Measurements from ENCODE around the gene C20orf96.

C20orf96 gene

DNA sequence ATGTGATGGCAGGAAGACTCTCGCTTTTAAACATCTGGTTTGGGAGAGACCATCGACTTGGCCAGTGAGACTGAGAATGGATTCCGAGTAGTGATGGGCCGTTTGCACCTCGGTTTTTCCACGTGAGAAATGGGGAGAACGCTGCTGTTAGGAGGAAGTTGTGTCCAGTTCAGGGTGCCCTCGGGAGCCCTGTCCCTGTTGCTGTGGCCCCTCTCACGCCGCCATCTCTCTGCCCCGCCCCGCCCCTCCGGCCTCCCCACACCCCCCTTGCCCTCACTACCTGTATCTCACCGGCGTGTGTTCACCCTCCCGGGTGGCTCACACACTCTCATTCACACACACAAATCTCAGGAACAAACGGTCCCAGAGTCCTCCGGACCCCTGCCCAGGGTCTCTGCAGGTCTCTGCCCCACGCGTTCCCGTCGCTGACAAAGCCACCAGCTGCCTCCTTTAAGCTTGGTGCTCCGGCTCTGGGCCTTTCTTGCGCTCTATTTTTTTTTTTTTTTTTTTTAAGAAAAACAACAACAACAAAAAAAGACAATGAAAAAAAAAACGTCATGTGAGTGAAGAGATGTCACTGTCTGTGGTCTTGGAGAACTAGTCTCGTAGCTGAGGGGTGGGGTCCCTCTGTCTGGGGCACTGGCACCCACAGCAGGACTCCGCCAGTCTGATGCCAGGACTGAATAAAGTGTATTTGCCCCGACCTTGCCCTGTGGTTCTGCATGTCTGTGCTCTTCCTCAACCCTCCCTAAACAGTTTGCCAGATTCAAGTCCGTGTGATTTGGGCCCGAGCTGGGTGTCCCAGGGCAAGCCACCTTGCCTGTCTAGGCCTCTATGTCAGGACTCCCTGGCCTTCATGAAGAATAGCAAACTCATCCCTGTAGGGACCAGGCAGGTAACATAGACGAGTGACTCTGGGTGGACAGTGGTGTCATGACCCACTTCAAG, 37.8 kb upstream of the C20orf96 start:
- TF ChIP-seq, protein P1, sequence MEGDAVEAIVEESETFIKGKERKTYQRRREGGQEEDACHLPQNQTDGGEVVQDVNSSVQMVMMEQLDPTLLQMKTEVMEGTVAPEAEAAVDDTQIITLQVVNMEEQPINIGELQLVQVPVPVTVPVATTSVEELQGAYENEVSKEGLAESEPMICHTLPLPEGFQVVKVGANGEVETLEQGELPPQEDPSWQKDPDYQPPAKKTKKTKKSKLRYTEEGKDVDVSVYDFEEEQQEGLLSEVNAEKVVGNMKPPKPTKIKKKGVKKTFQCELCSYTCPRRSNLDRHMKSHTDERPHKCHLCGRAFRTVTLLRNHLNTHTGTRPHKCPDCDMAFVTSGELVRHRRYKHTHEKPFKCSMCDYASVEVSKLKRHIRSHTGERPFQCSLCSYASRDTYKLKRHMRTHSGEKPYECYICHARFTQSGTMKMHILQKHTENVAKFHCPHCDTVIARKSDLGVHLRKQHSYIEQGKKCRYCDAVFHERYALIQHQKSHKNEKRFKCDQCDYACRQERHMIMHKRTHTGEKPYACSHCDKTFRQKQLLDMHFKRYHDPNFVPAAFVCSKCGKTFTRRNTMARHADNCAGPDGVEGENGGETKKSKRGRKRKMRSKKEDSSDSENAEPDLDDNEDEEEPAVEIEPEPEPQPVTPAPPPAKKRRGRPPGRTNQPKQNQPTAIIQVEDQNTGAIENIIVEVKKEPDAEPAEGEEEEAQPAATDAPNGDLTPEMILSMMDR (IDR thresholded peaks at IDR 0.05; ENCODE audit: insufficient read depth, missing control alignments) = no peak
- FAIRE-seq = no peak
- no peak for DNase-seq (ENCODE audit: insufficient read length, low spot score)

DNA sequence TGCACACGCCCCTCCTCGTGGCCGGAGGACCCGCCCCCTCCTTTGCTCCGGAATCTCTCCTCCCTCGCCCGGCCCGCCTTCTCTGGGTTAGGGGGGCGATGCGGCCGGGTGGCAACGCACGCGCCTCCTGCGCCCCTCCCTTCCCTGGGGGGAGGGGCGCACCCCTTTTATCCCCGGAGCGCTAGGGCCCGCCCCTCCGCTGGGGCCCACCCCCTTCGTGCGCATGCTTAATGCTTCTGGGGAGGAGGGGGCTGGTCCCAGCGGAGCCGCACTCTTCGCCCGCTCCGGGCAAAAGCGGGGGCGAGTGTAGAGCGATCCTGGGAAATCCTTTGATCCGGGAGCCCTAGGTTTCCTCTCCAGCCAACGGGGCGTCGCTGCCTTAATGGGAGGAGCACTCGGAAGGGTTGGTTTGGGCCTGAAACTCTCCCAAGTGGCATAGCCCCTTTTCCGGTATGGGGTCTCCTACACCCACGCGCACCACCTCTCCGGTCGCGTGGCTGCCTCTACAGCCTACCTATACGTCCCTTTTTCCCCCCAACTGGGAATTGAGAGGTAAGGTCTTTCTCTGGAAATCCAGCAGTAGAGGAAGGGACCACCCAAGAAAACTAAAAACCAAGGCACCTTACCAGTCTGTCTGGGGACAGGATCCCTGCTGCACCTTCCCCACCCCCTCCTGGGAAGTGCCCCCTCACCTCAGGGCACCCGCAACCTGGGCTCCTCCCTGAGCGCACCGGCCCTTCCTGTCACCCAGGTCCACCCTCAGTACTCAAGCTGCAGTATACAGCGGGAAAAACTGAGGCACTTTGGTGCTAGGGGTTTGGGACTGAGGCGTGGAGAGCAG, 36.9 kb upstream of the C20orf96 start:
- TF ChIP-seq, protein P1 (IDR thresholded peaks at IDR 0.05; ENCODE audit: insufficient read depth, missing control alignments) = no peak
- FAIRE-seq (no peak), DNase-seq (ENCODE audit: insufficient read length, low spot score) (no peak)

DNA sequence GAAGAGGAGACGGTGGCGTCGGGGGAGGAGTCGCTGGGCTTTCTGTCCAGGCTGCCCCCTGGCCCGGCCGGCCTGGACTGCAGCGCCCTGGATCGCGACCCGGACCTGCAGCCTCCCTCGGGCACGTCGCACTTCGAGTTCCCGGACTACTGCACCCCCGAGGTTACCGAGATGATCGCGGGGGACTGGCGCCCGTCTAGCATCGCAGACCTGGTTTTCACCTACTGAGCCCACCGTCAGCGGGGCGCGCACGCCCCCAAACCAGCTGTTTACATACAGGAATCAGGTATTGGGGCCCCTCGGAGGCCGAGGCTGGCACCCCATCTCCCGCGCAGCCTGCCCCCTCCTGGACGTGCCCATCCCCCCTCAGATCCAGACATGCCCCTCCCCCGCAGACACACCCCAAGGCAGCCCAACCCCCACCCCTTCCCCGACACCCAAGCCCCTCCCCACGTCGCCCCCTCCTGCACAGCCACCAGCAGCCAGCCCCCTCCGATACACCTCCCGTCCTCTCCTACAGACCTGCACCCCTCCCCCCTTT, 36.2 kb upstream of the C20orf96 start:
- TF ChIP-seq, protein P1 (IDR thresholded peaks at IDR 0.05; ENCODE audit: insufficient read depth, missing control alignments) = no peak
- DNase-seq (ENCODE audit: insufficient read length, low spot score) (no peak), FAIRE-seq (no peak)

DNA sequence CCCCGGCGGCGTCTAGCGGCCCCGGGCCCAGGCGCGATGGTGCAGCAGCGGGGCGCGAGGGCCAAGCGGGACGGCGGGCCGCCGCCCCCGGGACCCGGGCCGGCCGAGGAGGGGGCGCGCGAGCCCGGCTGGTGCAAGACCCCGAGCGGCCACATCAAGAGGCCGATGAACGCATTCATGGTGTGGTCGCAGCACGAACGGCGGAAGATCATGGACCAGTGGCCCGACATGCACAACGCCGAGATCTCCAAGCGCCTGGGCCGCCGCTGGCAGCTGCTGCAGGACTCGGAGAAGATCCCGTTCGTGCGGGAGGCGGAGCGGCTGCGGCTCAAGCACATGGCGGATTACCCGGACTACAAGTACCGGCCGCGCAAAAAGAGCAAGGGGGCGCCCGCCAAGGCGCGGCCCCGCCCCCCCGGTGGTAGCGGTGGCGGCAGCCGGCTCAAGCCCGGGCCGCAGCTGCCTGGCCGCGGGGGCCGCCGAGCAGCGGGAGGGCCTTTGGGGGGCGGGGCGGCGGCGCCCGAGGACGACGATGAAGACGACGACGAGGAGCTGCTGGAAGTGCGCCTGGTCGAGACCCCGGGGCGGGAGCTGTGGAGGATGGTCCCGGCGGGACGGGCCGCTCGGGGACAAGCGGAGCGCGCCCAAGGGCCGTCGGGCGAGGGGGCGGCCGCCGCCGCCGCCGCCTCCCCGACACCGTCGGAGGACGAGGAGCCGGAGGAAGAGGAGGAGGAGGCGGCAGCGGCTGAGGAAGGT, 35.5 kb upstream of the C20orf96 start:
- TF ChIP-seq, protein P1 (IDR thresholded peaks at IDR 0.05; ENCODE audit: insufficient read depth, missing control alignments) = no peak
- FAIRE-seq (no peak), DNase-seq (ENCODE audit: insufficient read length, low spot score) (no peak)

DNA sequence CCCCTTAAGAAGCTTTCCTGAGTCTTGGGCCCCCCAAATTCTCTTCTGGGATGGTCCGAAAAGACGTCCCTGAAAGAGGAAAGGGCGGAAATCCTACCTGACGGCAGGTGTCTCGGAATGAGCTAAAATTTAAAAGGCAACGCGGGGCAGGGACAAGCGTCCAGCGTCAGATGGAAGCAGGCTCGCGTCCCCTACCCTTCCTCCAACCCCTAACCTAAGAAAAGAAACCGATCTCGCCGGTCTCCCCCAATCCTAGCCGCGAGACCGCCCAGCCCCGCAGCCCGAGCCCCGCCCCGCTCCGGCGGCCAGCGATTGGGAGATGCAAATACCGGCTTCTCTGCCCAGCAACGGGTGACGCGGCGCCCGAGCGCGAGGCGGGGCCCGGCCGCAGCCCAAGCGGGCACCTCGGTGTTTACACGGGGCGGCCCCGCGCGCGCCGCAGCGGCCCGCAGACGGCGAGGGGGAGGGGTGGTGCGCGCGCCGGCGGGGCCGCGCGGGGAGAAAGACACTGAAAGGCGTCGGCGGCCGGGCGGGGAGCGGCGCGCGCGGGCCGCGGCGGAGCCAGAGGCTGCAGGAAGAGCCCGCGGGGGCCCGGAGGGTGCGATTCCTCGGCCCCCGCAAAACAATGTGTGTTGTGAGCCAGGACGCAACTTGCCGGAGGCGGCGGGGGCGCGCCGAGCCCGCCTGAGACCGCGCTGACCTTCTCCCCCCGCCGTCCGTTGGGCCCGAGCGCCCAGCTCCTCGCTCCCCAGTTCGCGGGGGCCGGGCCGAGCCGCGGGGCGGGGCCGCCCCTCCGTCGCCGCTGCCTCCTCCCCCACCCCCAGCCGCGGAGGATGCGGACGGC, 34.7 kb upstream of the C20orf96 start, which contains the start of gene SOX12:
TSS of gene SOX12 (plus strand) at position 508 of the 844 bp plus-strand sequence. CDS start 373 bp downstream, outside the sequence.
- DNase-seq (ENCODE audit: insufficient read length, low spot score) (no peak), FAIRE-seq (no peak)
- TF ChIP-seq, protein P1 (IDR thresholded peaks at IDR 0.05; ENCODE audit: insufficient read depth, missing control alignments) = no peak
